B cell (primary cell): Measurements from ENCODE around the gene ANAPC13. TPM values are rescaled to one million over a fixed set of nuclear protein-coding genes. Genes with fewer than 3 reads are reported as not detected.

Experiments
- ATAC-seq: fragments of 200-7000 bp; cut with Tn5 transposase; one replicate; pipeline ENCODE4 v1.10.0; 2021; ENCODE audit warnings: low read depth, mild to moderate bottlenecking, moderate number of reproducible peaks, moderate library complexity
- CTCF ChIA-PET: fragments of 350-600 bp; sonication (Branson Sonifier 250); formaldehyde crosslinking; loops from one replicate; lab custom pipeline; 2021; ENCODE audit warnings: antibody characterized with exemption, inconsistent platforms; lab: Charles Lee
- POLR2A ChIA-PET: fragments of 350-600 bp; sonication (Branson Sonifier 250); formaldehyde crosslinking; loops from one replicate; lab custom pipeline; 2021; ENCODE audit warnings: antibody characterized with exemption; lab: Charles Lee
- DNase-seq: peaks from one replicate; pipeline ENCODE4 v3.0.0; 2013
- H2AFZ ChIP-seq: 2 replicates; pipeline ENCODE4 v1.6.1; 2012; ENCODE audit warnings: mild to moderate bottlenecking, low read depth, low read length; ENCODE audit not compliant: insufficient read depth, poor library complexity, severe bottlenecking
- H3K27ac ChIP-seq, 2 donors: 1 replicate in 1 of 2; 2 replicates in 1 of 2; pipeline ENCODE4 v1.5.1; 2012 to 2013; ENCODE audit warnings: low read length in 2 of 2, mild to moderate bottlenecking in 2 of 2, moderate library complexity in 1 of 2
- H3K27me3 ChIP-seq, 4 experiments: fragments of 200-600 bp in 1 of 4; sonication (generic) in 1 of 4; replicated peaks in 1 of 4; 1 replicate in 2 of 4; 2 replicates in 2 of 4; pipeline versions ENCODE4 v1.6.1 to v1.7.0; 2013 to 2016; ENCODE audit warnings: low read length in 3 of 4, mild to moderate bottlenecking in 2 of 4, mixed read lengths in 1 of 4, moderate library complexity in 1 of 4; ENCODE audit not compliant: insufficient read depth in 4 of 4, control insufficient read depth in 3 of 4; ENCODE audit errors: control extremely low read depth in 1 of 4
- H3K36me3 ChIP-seq, 2 experiments: replicated peaks in 1 of 2; 1 replicate in 1 of 2; 2 replicates in 1 of 2; pipeline versions ENCODE4 v1.6.1 to v1.7.1; 2013; ENCODE audit warnings: low read length in 1 of 2; ENCODE audit not compliant: insufficient read depth in 2 of 2, control insufficient read depth in 1 of 2; ENCODE audit errors: control extremely low read depth in 1 of 2, extremely low read depth in 1 of 2
- H3K4me1 ChIP-seq, 2 donors: fragments of 200-600 bp in 1 of 2; sonication (generic) in 1 of 2; 1 replicate in 1 of 2; 2 replicates in 1 of 2; pipeline versions ENCODE4 v1.5.1 to v1.6.1; 2013 to 2017; ENCODE audit warnings: low read length in 2 of 2; ENCODE audit not compliant: control insufficient read depth in 2 of 2, insufficient read depth in 2 of 2
- H3K4me2 ChIP-seq: replicated peaks from 2 replicates; pipeline ENCODE3; 2012; ENCODE audit warnings: mild to moderate bottlenecking, low read depth, low read length; ENCODE audit not compliant: poor library complexity, severe bottlenecking
- H3K4me3 ChIP-seq, 5 experiments: fragments of 200-600 bp in 1 of 5; sonication (generic) in 1 of 5; 1 replicate in 3 of 5; 2 replicates in 2 of 5; pipeline versions ENCODE4 v1.5.1 to v1.7.0; 2011 to 2016; ENCODE audit warnings: low read length in 4 of 5, mild to moderate bottlenecking in 4 of 5, low read depth in 2 of 5, control low read depth in 1 of 5, moderate library complexity in 1 of 5; ENCODE audit not compliant: insufficient read depth in 1 of 5; ENCODE audit errors: control extremely low read depth in 1 of 5, extremely low read depth in 1 of 5
- H3K79me2 ChIP-seq: fragments of 200-600 bp; sonication (generic); one replicate; pipeline ENCODE4 v1.6.0; 2016; ENCODE audit warnings: low read length; ENCODE audit not compliant: control insufficient read depth, insufficient read depth
- H3K9ac ChIP-seq: fragments of 200-600 bp; sonication (generic); 2 replicates; pipeline ENCODE4 v1.6.1; 2017; ENCODE audit warnings: mild to moderate bottlenecking, low read length, moderate library complexity
- H3K9me3 ChIP-seq, 3 donors: one replicate each; pipeline versions ENCODE4 v1.6.1 to v1.7.1; 2013; ENCODE audit warnings: low read length in 2 of 3; ENCODE audit not compliant: control insufficient read depth in 2 of 3, insufficient read depth in 1 of 3; ENCODE audit errors: control extremely low read depth in 1 of 3
- H4K20me1 ChIP-seq: 2 replicates; pipeline ENCODE4 v1.6.0; 2012; ENCODE audit warnings: mild to moderate bottlenecking, low read length; ENCODE audit not compliant: insufficient read depth, control insufficient read depth, poor library complexity, severe bottlenecking
- H3K27ac Mint-ChIP-seq: one replicate; pipeline ENCODE4 v1.8.0; 2021; ENCODE audit warnings: mixed read lengths
- H3K27me3 Mint-ChIP-seq: one replicate; pipeline ENCODE4 v1.8.0; 2021; ENCODE audit warnings: mixed read lengths
- H3K4me1 Mint-ChIP-seq: one replicate; pipeline ENCODE4 v1.8.0; 2021; ENCODE audit warnings: mixed read lengths
- H3K4me3 Mint-ChIP-seq: one replicate; pipeline ENCODE4 v1.8.0; 2021; ENCODE audit warnings: mixed read lengths
- H3K9me3 Mint-ChIP-seq: one replicate; pipeline ENCODE4 v1.8.0; 2022; ENCODE audit warnings: mixed read lengths; ENCODE audit not compliant: insufficient read depth
- EZH2 ChIP-seq: IDR thresholded peaks from 2 replicates; pipeline ENCODE4 v1.6.1; 2012; ENCODE audit warnings: borderline replicate concordance, low read depth, mild to moderate bottlenecking, moderate library complexity, low read length; ENCODE audit not compliant: insufficient read depth, poor library complexity, severe bottlenecking
- WGBS: methylation state at CpG from one replicate; pipeline ENCODE4 v1.1.5; 2013; ENCODE audit warnings: missing lambda C conversion rate; ENCODE audit not compliant: insufficient coverage; 5-methylcytosine and 5-hydroxymethylcytosine counted together
- intact Hi-C: fragments of 100-400 bp; cut with micrococcal nuclease; formaldehyde crosslinking; loops from one replicate; pipeline ENCODE4 v1.10.0; 2022
- polyA plus RNA-seq: library from polyadenylated mRNA; depleted of rRNA; stranded (reverse); fragments of >200 nt; gene quantifications from 2 replicates; pipeline ENCODE4 v1.2.3, GENCODE V29; 2012
- total RNA-seq, 2 donors: library from RNA; stranded (reverse); fragments of 120-200 nt in 1 of 2; gene quantifications; 1 replicate in 1 of 2; 2 replicates in 1 of 2; pipeline versions ENCODE4 v1.2.3 to v1.2.4, GENCODE V29; 2013 to 2022
- TF ChIP-seq, protein P1 (sequence below): fragments of 200-600 bp; IDR thresholded peaks from one replicate; pipeline ENCODE4 v1.8.0; 2022; ENCODE audit warnings: antibody characterized with exemption, mild to moderate bottlenecking

Gene ANAPC13
- total and polyA plus RNA-seq, 2 donors (not counting 1 experiment from before 2014, with no cell fraction given): 13.0 to 29.3 TPM

- Histone ChIP-seq H3K27me3 (no peaks in the 10 kb centered on the region), H3K36me3 (peaks cover under 1 to 4% of the 10 kb centered on the region in 2 experiments), H3K9me3 (peaks cover 4 to 32% (median 13%) of the 10 kb centered on the region in 3 donors), H4K20me1 (peaks cover 19% of the 10 kb centered on the region), H2AFZ (no peak overlapping the region), H3K27ac (no peak overlapping the region), H3K4me2 (no peak overlapping the region), H3K4me3 (no peak overlapping the region), H3K9ac (no peak overlapping the region), H3K79me2 (peaks cover 47% of the 10 kb centered on the region), H3K4me1 (no peaks in the 10 kb centered on the region)
- WGBS: 97% methylated on average over 7 of the region's 7 CpGs
- TF ChIP-seq, protein P1, sequence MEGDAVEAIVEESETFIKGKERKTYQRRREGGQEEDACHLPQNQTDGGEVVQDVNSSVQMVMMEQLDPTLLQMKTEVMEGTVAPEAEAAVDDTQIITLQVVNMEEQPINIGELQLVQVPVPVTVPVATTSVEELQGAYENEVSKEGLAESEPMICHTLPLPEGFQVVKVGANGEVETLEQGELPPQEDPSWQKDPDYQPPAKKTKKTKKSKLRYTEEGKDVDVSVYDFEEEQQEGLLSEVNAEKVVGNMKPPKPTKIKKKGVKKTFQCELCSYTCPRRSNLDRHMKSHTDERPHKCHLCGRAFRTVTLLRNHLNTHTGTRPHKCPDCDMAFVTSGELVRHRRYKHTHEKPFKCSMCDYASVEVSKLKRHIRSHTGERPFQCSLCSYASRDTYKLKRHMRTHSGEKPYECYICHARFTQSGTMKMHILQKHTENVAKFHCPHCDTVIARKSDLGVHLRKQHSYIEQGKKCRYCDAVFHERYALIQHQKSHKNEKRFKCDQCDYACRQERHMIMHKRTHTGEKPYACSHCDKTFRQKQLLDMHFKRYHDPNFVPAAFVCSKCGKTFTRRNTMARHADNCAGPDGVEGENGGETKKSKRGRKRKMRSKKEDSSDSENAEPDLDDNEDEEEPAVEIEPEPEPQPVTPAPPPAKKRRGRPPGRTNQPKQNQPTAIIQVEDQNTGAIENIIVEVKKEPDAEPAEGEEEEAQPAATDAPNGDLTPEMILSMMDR: no peak
- no peak for TF ChIP-seq EZH2
- Mint-ChIP-seq H3K4me1 (no peaks in the 10 kb centered on the region), H3K27me3 (no peaks in the 10 kb centered on the region), H3K27ac (no peak overlapping the region), H3K9me3 (peaks cover 25% of the 10 kb centered on the region), H3K4me3 (no peak overlapping the region)
- DNase-seq: no peak
- POLR2A ChIA-PET: no interaction called here
- intact Hi-C loops: no loop called here
- ATAC-seq: no peak
- CTCF ChIA-PET: no interaction called here
These were observed 41.9 kb upstream of the ANAPC13 start for GRCh38 chr3:134527538-134528186.

GRCh38 chr3:134527037-134527436, 41.3 kb upstream of the ANAPC13 start:
- Histone ChIP-seq H3K4me1 (no peaks in the 10 kb centered on the region), H3K27ac (no peak overlapping the region), H3K4me3 (no peak overlapping the region), H3K79me2 (peaks cover 50% of the 10 kb centered on the region), H2AFZ (no peak overlapping the region), H3K4me2 (no peak overlapping the region), H4K20me1 (peaks cover 19% of the 10 kb centered on the region), H3K27me3 (no peaks in the 10 kb centered on the region), H3K9me3 (peaks cover 4 to 34% (median 13%) of the 10 kb centered on the region in 3 donors), H3K9ac (no peak overlapping the region), H3K36me3 (peaks cover 3 to 5% of the 10 kb centered on the region in 2 experiments)
- H3K9me3 Mint-ChIP-seq: peaks cover 30% of the 10 kb centered on the region
- no peaks in the 10 kb centered on the region for H3K27me3 Mint-ChIP-seq
- ATAC-seq (no peak), DNase-seq (no peak)
- no peak overlapping the region for H3K27ac Mint-ChIP-seq
- H3K4me1 Mint-ChIP-seq: no peaks in the 10 kb centered on the region
- H3K4me3 Mint-ChIP-seq: no peak overlapping the region
- 95% methylated on average over 4 of the region's 4 CpGs for WGBS
- TF ChIP-seq, protein P1: no peak
- TF ChIP-seq EZH2: no peak
- CTCF ChIA-PET: no interaction called here
- intact Hi-C loops: no loop called here
- POLR2A ChIA-PET: no interaction called here
